Transverse colon (tissue), 4 donors: ENCODE results near the gene HNRNPUL1.

Experiments used
- CTCF ChIP-seq, 5 experiments: fragments of 200-600 bp in 3 of 5; fragments of 450-650 bp in 2 of 5; sonication (generic) in 3 of 5; IDR thresholded peaks; 1 replicate in 2 of 5; 2 replicates in 3 of 5; pipeline ENCODE4 v1.5.1; 2016 to 2017; ENCODE audit warnings: antibody characterized with exemption in 5 of 5, inconsistent platforms in 3 of 5, mild to moderate bottlenecking in 2 of 5, moderate library complexity in 1 of 5
- POLR2A ChIP-seq: fragments of 450-650 bp; IDR thresholded peaks from one replicate; pipeline ENCODE4 v1.6.1; 2016; ENCODE audit warnings: antibody characterized with exemption, mild to moderate bottlenecking, moderate library complexity
- POLR2AphosphoS5 ChIP-seq, 3 donors: sonication (generic); formaldehyde crosslinking; IDR thresholded peaks; one replicate each; pipeline ENCODE4 v1.6.1; 2016; ENCODE audit warnings: antibody characterized with exemption in 3 of 3

- TF ChIP-seq CTCF (IDR thresholded peaks at IDR 0.05) (no peak), POLR2A (no peak), POLR2AphosphoS5 (IDR thresholded peaks at IDR 0.05) (no peak)
These were observed 40.7 kb downstream of the HNRNPUL1 start for GRCh38 chr19:41304706-41305483.
